Stimulated activated CD4-positive, alpha-beta T cell treated with anti-CD3 and anti-CD28 coated beads, TNF-alpha, amount 100 ng/mL, for 24 hours (primary cell): ENCODE results near the gene TECTB.
A peak's percentile ranks its signal among the peaks of the same experiment; 100 is the strongest.

ENCODE experiments used
- DNase-seq, 3 experiments: peaks; one replicate each; pipeline ENCODE4 v3.0.0-alpha.2; 2020; ENCODE audit warnings: low read depth in 3 of 3

The TECTB gene

GRCh38 chr10:112311481-112311880, 28.3 kb downstream of the TECTB start:
- DNase-seq, result no peak

- DNase-seq, result no peak
Observed at GRCh38 chr10:112313234-112313633, 30.0 kb downstream of the TECTB start.

GRCh38 chr10:112313911-112314310, 30.7 kb downstream of the TECTB start:
- DNase-seq, result no peak

GRCh38 chr10:112314822-112315474, 31.7 kb downstream of the TECTB start:
- peak; percentile 51 to 72 (median 63) for DNase-seq

- DNase-seq, result no peak
Observed at GRCh38 chr10:112327678-112328077, 44.5 kb downstream of the TECTB start.

- DNase-seq, result no peak
Observed at GRCh38 chr10:112330162-112330561, 47.0 kb downstream of the TECTB start.

- DNase-seq, result no peak
Observed at GRCh38 chr10:112330607-112331160, 47.5 kb downstream of the TECTB start.

GRCh38 chr10:112332022-112332421, 48.8 kb downstream of the TECTB start:
- no peak for DNase-seq

GRCh38 chr10:112332509-112333228, 49.5 kb downstream of the TECTB start:
- DNase-seq, result no peak

GRCh38 chr10:112333452-112333851, 50.3 kb downstream of the TECTB start:
- no peak for DNase-seq

- no peak for DNase-seq
Observed at GRCh38 chr10:112335111-112335867, 52.1 kb downstream of the TECTB start.

GRCh38 chr10:112335868-112336265, 52.7 kb downstream of the TECTB start:
- no peak for DNase-seq

GRCh38 chr10:112336556-112337201, 53.5 kb downstream of the TECTB start:
- DNase-seq, result no peak

- no peak for DNase-seq
Observed at GRCh38 chr10:112338957-112339356, 55.8 kb downstream of the TECTB start.

- DNase-seq, result no peak
Observed at GRCh38 chr10:112340601-112341000, 57.4 kb downstream of the TECTB start.

GRCh38 chr10:112343056-112343806, 60.0 kb downstream of the TECTB start:
- no peak for DNase-seq

- DNase-seq, result no peak
Observed at GRCh38 chr10:112344261-112344660, 61.1 kb downstream of the TECTB start.

- no peak for DNase-seq
Observed at GRCh38 chr10:112345202-112345601, 62.0 kb downstream of the TECTB start.

GRCh38 chr10:112345743-112346142, 62.5 kb downstream of the TECTB start:
- DNase-seq, result no peak

- DNase-seq, result no peak
Observed at GRCh38 chr10:112346774-112347173, 63.6 kb downstream of the TECTB start.
